Upper lobe of left lung (tissue), 6 donors: ENCODE measurements around the gene PCARE. TPM values are rescaled to one million over a fixed set of nuclear protein-coding genes. Genes with fewer than 3 reads are reported as not detected.

Experiments used
- ATAC-seq, 2 donors: fragments of 200-7000 bp; cut with Tn5 transposase; one replicate each; pipeline ENCODE4 v1.9.1; 2022; ENCODE audit warnings: mild to moderate bottlenecking in 2 of 2, moderate library complexity in 2 of 2; ENCODE audit not compliant: low FRiP score in 2 of 2
- DNase-seq, 2 donors: peaks; one replicate each; pipeline ENCODE4 v3.0.0-alpha.2; 2019 to 2020
- H3K27ac ChIP-seq, 4 donors: fragments of 200-600 bp; sonication (generic); one replicate each; pipeline ENCODE4 v1.5.1; 2016 to 2019
- H3K27me3 ChIP-seq, 4 donors: fragments of 200-600 bp; sonication (generic); one replicate each; pipeline ENCODE4 v1.5.1; 2017 to 2019
- H3K36me3 ChIP-seq, 4 donors: fragments of 200-600 bp; sonication (generic); one replicate each; pipeline ENCODE4 v1.5.1; 2016 to 2019
- H3K4me1 ChIP-seq, 4 donors: fragments of 200-600 bp; sonication (generic); one replicate each; pipeline ENCODE4 v1.5.1; 2018 to 2019
- H3K4me3 ChIP-seq, 4 donors: fragments of 200-600 bp; sonication (generic); one replicate each; pipeline ENCODE4 v1.5.1; 2017 to 2019; ENCODE audit warnings: mild to moderate bottlenecking in 2 of 4, moderate library complexity in 1 of 4
- H3K9me3 ChIP-seq, 4 donors: fragments of 200-600 bp; sonication (generic); one replicate each; pipeline ENCODE4 v1.5.1; 2018 to 2019
- CTCF ChIP-seq, 6 experiments: fragments of 450-650 bp in 4 of 6; fragments of 200-600 bp in 2 of 6; sonication (generic) in 2 of 6; IDR thresholded peaks; one replicate each; pipeline ENCODE4 v1.5.1; 2016 to 2019; ENCODE audit warnings: antibody characterized with exemption in 6 of 6
- EP300 ChIP-seq, 4 donors: sonication (generic); formaldehyde crosslinking; IDR thresholded peaks; one replicate each; pipeline ENCODE4 v1.5.1; 2017; ENCODE audit warnings: antibody characterized with exemption in 4 of 4, control low read depth in 2 of 4
- POLR2A ChIP-seq, 4 donors: fragments of 450-650 bp; IDR thresholded peaks; one replicate each; pipeline ENCODE4 v1.5.1; 2016 to 2017; ENCODE audit warnings: antibody characterized with exemption in 4 of 4, mild to moderate bottlenecking in 2 of 4
- POLR2AphosphoS5 ChIP-seq, 2 donors: sonication (generic); formaldehyde crosslinking; IDR thresholded peaks; one replicate each; pipeline ENCODE4 v1.5.1; 2017; ENCODE audit warnings: antibody characterized with exemption in 2 of 2
- WGBS, 2 donors: methylation state at CpG; one replicate each; pipeline ENCODE4 v1.1.5; 2017 to 2018; 5-methylcytosine and 5-hydroxymethylcytosine counted together
- total RNA-seq, 6 donors: library from RNA; depleted of rRNA in 4 of 6; stranded (reverse); fragments of >200 nt in 4 of 6; gene quantifications; one replicate each; pipeline versions ENCODE4 v1.1.0 to v1.2.1, GENCODE V29; 2016 to 2021
- donor health status: DM: no; HTN: no; CAD: no; lungs with moderate emphysema.
- donor health status: DM: no; HTN: yes; CAD: no; lungs with severe emphysema.

PCARE gene
- total RNA-seq, 6 donors from 2014 or later, result 0.15 to 0.71 (median 0.55) TPM; not detected in 2

- 81 to 100% methylated on average over 1 to 6 of the region's 6 CpGs for WGBS, 2 donors
- peak in 1 of 2 donors; percentile 17 for ATAC-seq
Observed at GRCh38 chr2:29033656-29034055, 40.7 kb downstream of the PCARE start.

GRCh38 chr2:29033172-29033571 is 41.2 kb downstream of the PCARE start:
- H3K4me3 ChIP-seq, result no peak overlapping the region
- no peaks in the 10 kb centered on the region for H3K4me1 ChIP-seq
- no peaks in the 10 kb centered on the region for H3K27me3 ChIP-seq
- no peaks in the 10 kb centered on the region for H3K36me3 ChIP-seq
- TF ChIP-seq EP300 (IDR thresholded peaks at IDR 0.05) (no peak), CTCF (IDR thresholded peaks at IDR 0.05) (no peak), POLR2AphosphoS5 (IDR thresholded peaks at IDR 0.05) (no peak), POLR2A (IDR thresholded peaks at IDR 0.05) (no peak)
- DNase-seq (no peak), ATAC-seq (no peak)
- no peaks in the 10 kb centered on the region for H3K9me3 ChIP-seq
- WGBS, 2 donors, result 10 to 66% methylated on average over 2 of the region's 2 CpGs
- no peak overlapping the region for H3K27ac ChIP-seq

More at GRCh38 chr2:29033656-29034055, 40.7 kb downstream of the PCARE start:
- Histone ChIP-seq H3K9me3 (no peaks in the 10 kb centered on the region), H3K4me1 (no peaks in the 10 kb centered on the region), H3K27ac (no peak overlapping the region), H3K36me3 (no peaks in the 10 kb centered on the region), H3K27me3 (no peaks in the 10 kb centered on the region), H3K4me3 (no peak overlapping the region)
- no peak for DNase-seq
- TF ChIP-seq POLR2A (IDR thresholded peaks at IDR 0.05) (no peak), CTCF (IDR thresholded peaks at IDR 0.05) (no peak), POLR2AphosphoS5 (IDR thresholded peaks at IDR 0.05) (no peak), EP300 (IDR thresholded peaks at IDR 0.05) (no peak)

- no peaks in the 10 kb centered on the region for H3K27me3 ChIP-seq
- no peak overlapping the region for H3K4me3 ChIP-seq
- DNase-seq (no peak), ATAC-seq (no peak)
- TF ChIP-seq EP300 (IDR thresholded peaks at IDR 0.05) (no peak), POLR2A (IDR thresholded peaks at IDR 0.05) (no peak), CTCF (IDR thresholded peaks at IDR 0.05) (no peak), POLR2AphosphoS5 (IDR thresholded peaks at IDR 0.05) (no peak)
- no peaks in the 10 kb centered on the region for H3K9me3 ChIP-seq
- 99% methylated on average over 5 of the region's 5 CpGs for WGBS, 2 donors
- no peaks in the 10 kb centered on the region for H3K36me3 ChIP-seq
- H3K4me1 ChIP-seq, result no peaks in the 10 kb centered on the region
- H3K27ac ChIP-seq, result no peak overlapping the region
Observed at GRCh38 chr2:29032189-29032588, 42.1 kb downstream of the PCARE start.

GRCh38 chr2:29031046-29031445 is 43.3 kb downstream of the PCARE start:
- H3K4me1 ChIP-seq, result no peaks in the 10 kb centered on the region
- no peak for TF ChIP-seq EP300 (IDR thresholded peaks at IDR 0.05)
- TF ChIP-seq CTCF (IDR thresholded peaks at IDR 0.05), result no peak
- no peak for TF ChIP-seq POLR2AphosphoS5 (IDR thresholded peaks at IDR 0.05)
- no peak for TF ChIP-seq POLR2A (IDR thresholded peaks at IDR 0.05)
- H3K27ac ChIP-seq, result no peak overlapping the region
- DNase-seq (no peak), ATAC-seq (no peak)
- no peaks in the 10 kb centered on the region for H3K27me3 ChIP-seq
- no peaks in the 10 kb centered on the region for H3K36me3 ChIP-seq
- no peak overlapping the region for H3K4me3 ChIP-seq
- H3K9me3 ChIP-seq, result no peaks in the 10 kb centered on the region

GRCh38 chr2:29025711-29026110 is 48.6 kb downstream of the PCARE start:
- no peak for TF ChIP-seq CTCF (IDR thresholded peaks at IDR 0.05)
- ATAC-seq, result no peak
- no peaks in the 10 kb centered on the region for H3K9me3 ChIP-seq
- H3K27ac ChIP-seq, result no peak overlapping the region
- WGBS, 2 donors, result 88 to 96% methylated on average over 2 to 3 of the region's 3 CpGs
- no peaks in the 10 kb centered on the region for H3K27me3 ChIP-seq
- no peaks in the 10 kb centered on the region for H3K4me1 ChIP-seq
- no peak for DNase-seq
- no peaks in the 10 kb centered on the region for H3K36me3 ChIP-seq
- H3K4me3 ChIP-seq, result no peak overlapping the region
